PC-9 (cell line): ENCODE measurements around the gene CT45A10.

ENCODE experiments used
- CTCF ChIP-seq: fragments of 200-600 bp; sonication (generic); conservative IDR thresholded peaks from 2 replicates; pipeline ENCODE4 v1.6.1; 2017; ENCODE audit warnings: mixed run types, antibody characterized with exemption, mild to moderate bottlenecking, moderate library complexity
- EZH2 ChIP-seq: fragments of 200-600 bp; sonication (generic); IDR thresholded peaks from 2 replicates; pipeline ENCODE4 v1.8.0; 2017; ENCODE audit warnings: antibody characterized with exemption, low read depth

- TF ChIP-seq CTCF (no peak), EZH2 (no peak)
Measured at GRCh38 chrX:135910251-135910650, 17.0 kb upstream of the CT45A10 start.
